ENCODE data around the gene DNAJC18.

- TF ChIP-seq CTCF (conservative IDR thresholded peaks at IDR 0.05; ENCODE audit: low read depth, low read length) (no peak), NFE2L2 (IDR thresholded peaks at IDR 0.05; ENCODE audit: low read depth, low read length) (no peak), POLR2A (IDR thresholded peaks at IDR 0.05; ENCODE audit: low read depth, low read length) (no peak)
Observed at GRCh38 chr5:139387611-139388197, 51.6 kb downstream of the DNAJC18 start.
